Spinal cord (tissue), 10 donors: ENCODE results near the gene NFKBIB. TPM values are rescaled to one million over a fixed set of nuclear protein-coding genes. Genes with fewer than 3 reads are reported as not detected.
A peak's percentile ranks its signal among the peaks of the same experiment; 100 is the strongest.
"Not testable (repeated sequence)": the region's sequence is repeated elsewhere in the genome, so short reads cannot be mapped to it uniquely, and the experiment has no call there.

Experiments used
- DNase-seq, 6 donors: peaks; one replicate each; pipeline versions ENCODE4 v3.0.0 to v3.0.0-alpha.2; 2013 to 2015; ENCODE audit warnings: low spot score in 6 of 6, low read depth in 4 of 6
- H3K27ac ChIP-seq: one replicate; pipeline ENCODE4 v1.5.1; 2013; ENCODE audit warnings: low read depth, low read length, control low read depth
- H3K27me3 ChIP-seq: one replicate; pipeline ENCODE4 v1.6.1; 2013; ENCODE audit warnings: low read length; ENCODE audit not compliant: control insufficient read depth, insufficient read depth
- H3K36me3 ChIP-seq: one replicate; pipeline ENCODE4 v1.6.1; 2013; ENCODE audit warnings: low read length; ENCODE audit not compliant: control insufficient read depth, insufficient read depth
- H3K4me1 ChIP-seq: one replicate; pipeline ENCODE4 v1.6.1; 2013; ENCODE audit warnings: low read length; ENCODE audit not compliant: control insufficient read depth, insufficient read depth
- H3K4me3 ChIP-seq: one replicate; pipeline ENCODE4 v1.5.1; 2013; ENCODE audit warnings: low read depth, low read length, control low read depth
- H3K9me3 ChIP-seq: one replicate; pipeline ENCODE4 v1.6.1; 2013; ENCODE audit warnings: low read length; ENCODE audit not compliant: control insufficient read depth, insufficient read depth
- WGBS: methylation state at CpG from one replicate; pipeline ENCODE4 v1.1.5; 2013; ENCODE audit warnings: missing lambda C conversion rate; ENCODE audit not compliant: insufficient coverage; 5-methylcytosine and 5-hydroxymethylcytosine counted together
- polyA plus RNA-seq, 2 donors: library from polyadenylated mRNA; unstranded; fragments of 120-200 nt; gene quantifications; one replicate each; pipeline ENCODE4 v1.2.1, GENCODE V29; 2013; ENCODE audit not compliant: insufficient read length in 2 of 2
- total RNA-seq, 2 donors: library from RNA; depleted of rRNA in 1 of 2; stranded (reverse); fragments of 120-200 nt in 1 of 2; fragments of >200 nt in 1 of 2; gene quantifications; one replicate each; pipeline versions ENCODE4 v1.2.3 to v1.2.4, GENCODE V29; 2013 to 2014
- donor health status: healthy.

The NFKBIB gene
- total and polyA plus RNA-seq, 4 donors: 5.6 to 14.8 (median 12.7) TPM

DNA sequence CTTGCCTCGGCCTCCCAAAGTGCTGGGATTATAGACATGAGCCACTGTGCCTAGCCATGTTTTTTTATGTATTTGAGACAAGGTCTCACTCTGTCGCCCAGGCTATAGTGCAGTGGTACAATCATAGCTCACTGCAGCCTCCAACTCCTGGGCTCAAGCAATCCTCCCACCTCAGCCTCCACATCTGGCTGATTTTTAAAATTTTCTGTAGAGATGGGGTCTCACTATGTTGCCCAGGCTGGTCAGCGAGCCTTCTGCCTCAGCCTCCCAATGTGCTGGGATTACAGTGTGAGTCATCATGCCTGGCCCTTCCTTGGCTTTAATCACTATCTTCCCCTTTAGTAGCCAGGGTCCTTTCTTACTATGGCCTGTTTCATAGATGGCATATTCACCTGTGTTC, 15.1 kb upstream of the NFKBIB start:
- not testable (repeated sequence) for H3K9me3 ChIP-seq, DNase-seq, H3K27ac ChIP-seq, H3K4me3 ChIP-seq, H3K27me3 ChIP-seq
- Histone ChIP-seq H3K4me1 (peaks cover 13% of the 10 kb centered on the region), H3K36me3 (peaks cover 74% of the 10 kb centered on the region)
- no CpG with 5 or more reads among the region's 3 CpGs for WGBS

DNA sequence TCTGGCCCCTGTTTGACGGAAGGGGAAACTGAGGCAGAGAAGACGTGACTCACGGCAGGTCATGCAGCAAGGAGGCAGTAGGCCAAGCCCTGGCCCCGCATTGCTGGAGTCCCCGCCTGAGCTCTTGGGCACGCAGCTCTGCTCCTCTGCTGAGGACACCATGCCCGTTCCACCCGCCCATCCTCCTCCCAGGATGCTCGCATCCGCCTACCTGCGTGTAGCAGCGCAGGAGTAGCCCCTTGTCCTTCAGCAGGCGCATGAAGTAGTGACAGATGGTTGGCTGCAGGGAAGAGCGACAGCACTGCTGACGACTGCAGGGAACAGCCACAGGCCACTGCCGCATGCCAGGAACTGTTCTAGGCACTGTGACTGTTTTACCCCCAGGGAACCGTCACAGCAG, 10.9 kb upstream of the NFKBIB start:
- Histone ChIP-seq H3K4me3 (no peak overlapping the region), H3K9me3 (no peaks in the 10 kb centered on the region), H3K27me3 (no peaks in the 10 kb centered on the region), H3K36me3 (peaks cover 75% of the 10 kb centered on the region), H3K4me1 (peaks cover 8% of the 10 kb centered on the region), H3K27ac (no peak overlapping the region)
- WGBS: 94% methylated on average over 17 of the region's 17 CpGs
- no peak for DNase-seq

DNA sequence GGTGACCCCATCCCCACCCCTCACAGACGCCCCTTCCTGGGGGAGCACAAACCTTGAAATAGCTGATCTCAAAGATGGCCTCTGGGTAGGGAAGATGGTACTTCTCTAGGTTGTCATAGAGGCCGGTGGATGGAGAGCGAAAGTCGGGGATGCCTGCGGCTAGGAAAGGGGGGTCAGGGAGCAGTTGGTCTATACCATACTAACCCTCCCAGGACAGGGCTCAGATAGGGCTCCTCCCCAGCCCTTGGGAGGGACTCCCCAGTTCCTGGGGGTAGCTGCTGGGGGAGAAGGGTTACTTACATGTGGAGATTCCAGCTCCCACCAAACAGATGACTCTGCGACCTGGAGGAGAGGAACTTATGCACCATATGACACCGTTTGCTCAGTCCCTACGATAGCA, 10.0 kb upstream of the NFKBIB start:
- Histone ChIP-seq H3K27ac (no peak overlapping the region), H3K36me3 (peaks cover 82% of the 10 kb centered on the region), H3K9me3 (no peaks in the 10 kb centered on the region), H3K4me3 (no peak overlapping the region), H3K27me3 (no peaks in the 10 kb centered on the region), H3K4me1 (peaks cover 17% of the 10 kb centered on the region)
- no peak for DNase-seq
- WGBS: 78% methylated on average over 3 of the region's 8 CpGs

DNA sequence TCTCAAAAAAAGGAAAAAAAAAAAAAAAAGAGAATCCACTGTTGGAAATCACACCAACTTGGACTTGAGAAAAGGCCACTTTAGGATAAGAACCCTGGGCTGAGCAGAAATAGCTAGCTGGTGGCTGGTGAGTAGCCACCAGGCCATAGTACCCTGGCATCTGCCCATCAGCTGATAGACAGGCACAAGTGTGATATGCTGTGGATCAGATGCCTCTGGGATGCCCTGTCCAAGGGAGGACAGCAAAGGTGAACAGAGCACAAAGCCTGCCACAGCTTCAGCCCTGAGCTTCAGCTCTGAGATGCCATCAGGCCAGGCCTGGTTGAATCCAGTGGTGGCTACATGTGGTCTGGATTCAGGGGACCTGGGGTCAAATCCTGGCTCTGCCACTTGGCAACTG, 9.1 kb upstream of the NFKBIB start:
- no peaks in the 10 kb centered on the region for H3K27me3 ChIP-seq
- H3K4me3 ChIP-seq: no peak overlapping the region
- peaks cover 84% of the 10 kb centered on the region for H3K36me3 ChIP-seq
- no peak for DNase-seq
- H3K4me1 ChIP-seq: peaks cover 25% of the 10 kb centered on the region
- H3K27ac ChIP-seq: no peak overlapping the region
- H3K9me3 ChIP-seq: no peaks in the 10 kb centered on the region

DNA sequence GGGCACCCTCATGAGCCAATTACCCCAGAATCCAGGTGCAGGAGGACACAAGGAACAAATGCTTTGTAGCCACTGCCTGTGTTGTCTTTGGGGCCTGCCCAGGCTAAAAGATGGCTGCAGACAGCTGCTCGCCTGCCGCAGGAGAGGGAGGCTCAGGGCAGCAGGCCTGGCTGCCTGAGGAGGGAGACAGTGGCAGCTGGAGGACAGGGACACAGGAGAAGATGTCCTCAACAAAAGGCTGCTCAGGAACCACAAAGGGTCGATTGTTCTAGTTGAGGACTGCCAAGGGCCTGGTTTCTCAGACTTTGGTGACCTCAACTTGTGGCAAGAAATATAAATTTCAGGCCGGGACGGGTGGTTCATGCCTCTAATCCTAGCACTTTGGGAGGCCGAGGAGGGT, 8.0 kb upstream of the NFKBIB start:
- WGBS: 63% methylated on average over 6 of the region's 6 CpGs
- Histone ChIP-seq H3K4me1 (peaks cover 31% of the 10 kb centered on the region), H3K9me3 (no peaks in the 10 kb centered on the region), H3K4me3 (no peak overlapping the region), H3K36me3 (peaks cover 83% of the 10 kb centered on the region), H3K27ac (no peak overlapping the region), H3K27me3 (no peaks in the 10 kb centered on the region)
- peak in 1 of 6 donors; percentile 47 for DNase-seq

DNA sequence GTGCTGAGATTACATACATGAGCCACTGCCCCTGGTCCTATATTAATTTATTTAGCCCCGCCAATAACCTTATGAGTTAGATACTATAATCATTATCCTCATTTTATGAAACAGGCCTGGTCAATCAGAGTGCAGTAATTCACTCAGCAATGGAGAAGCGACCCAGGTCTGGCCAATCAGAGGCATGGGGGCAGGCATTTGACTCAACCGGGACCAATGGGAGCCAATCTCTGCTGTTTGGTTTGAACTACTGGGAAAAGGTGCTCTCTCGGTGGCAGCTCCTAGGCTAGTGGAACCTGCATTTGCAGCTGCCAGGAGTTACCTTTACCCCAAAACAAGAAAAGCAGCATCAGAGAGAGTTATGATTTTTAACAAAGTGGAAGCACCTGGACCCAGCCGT, 6.9 kb upstream of the NFKBIB start:
- no peak overlapping the region for H3K4me3 ChIP-seq
- no peak overlapping the region for H3K27ac ChIP-seq
- DNase-seq: no peak
- H3K9me3 ChIP-seq: no peaks in the 10 kb centered on the region
- H3K4me1 ChIP-seq: peaks cover 42% of the 10 kb centered on the region
- H3K36me3 ChIP-seq: peaks cover 74% of the 10 kb centered on the region
- WGBS: 65% methylated on average over 2 of the region's 5 CpGs
- no peaks in the 10 kb centered on the region for H3K27me3 ChIP-seq

DNA sequence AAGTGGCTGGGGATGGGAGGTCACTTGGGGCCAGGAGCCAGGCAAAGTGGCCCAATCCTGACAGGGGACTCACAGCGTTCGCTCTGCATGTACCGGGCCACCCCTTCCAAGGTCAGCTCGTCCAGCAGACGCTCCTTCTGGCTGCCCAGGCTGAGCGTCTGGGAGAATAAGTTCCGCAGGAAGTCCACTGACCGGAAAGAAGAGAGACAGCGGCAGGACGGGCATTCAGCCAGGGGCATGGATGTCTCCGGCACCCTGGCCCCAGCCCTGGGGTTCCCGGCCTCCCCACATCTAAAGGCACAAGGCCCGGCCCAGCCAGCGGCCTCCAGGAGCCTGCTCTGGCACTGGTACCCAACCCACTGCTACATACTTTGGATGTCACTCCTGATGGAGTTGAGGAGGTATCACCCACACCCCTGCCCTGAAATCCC, 6.4 kb upstream of the NFKBIB start:
- no peak overlapping the region for H3K4me3 ChIP-seq
- H3K36me3 ChIP-seq: peaks cover 68% of the 10 kb centered on the region
- H3K4me1 ChIP-seq: peaks cover 47% of the 10 kb centered on the region
- H3K9me3 ChIP-seq: no peaks in the 10 kb centered on the region
- no peak for DNase-seq
- WGBS: 90% methylated on average over 14 of the region's 14 CpGs
- H3K27me3 ChIP-seq: no peaks in the 10 kb centered on the region
- no peak overlapping the region for H3K27ac ChIP-seq

DNA sequence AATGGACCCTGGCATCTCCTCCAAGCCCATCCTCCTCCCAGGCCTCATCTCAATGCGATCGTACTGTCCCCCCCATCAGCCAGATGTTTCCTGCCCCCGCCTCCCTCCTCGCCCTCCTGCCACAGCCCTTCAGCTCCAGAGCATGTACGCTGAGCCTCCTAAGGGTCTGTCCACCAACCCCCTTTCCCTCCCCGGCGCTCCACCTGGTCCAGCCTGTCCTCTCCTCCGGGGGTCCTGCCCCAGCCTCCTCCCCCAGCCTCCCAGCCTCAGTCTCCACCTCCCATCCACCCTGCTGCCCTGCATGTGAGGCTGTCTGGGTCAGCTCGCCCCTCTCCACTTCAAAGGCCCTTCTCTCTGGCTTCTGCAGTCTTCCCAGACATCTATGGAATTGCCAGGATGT, 4.8 kb upstream of the NFKBIB start:
- peaks cover 54% of the 10 kb centered on the region for H3K4me1 ChIP-seq
- 50% methylated on average over 9 of the region's 9 CpGs for WGBS
- no peaks in the 10 kb centered on the region for H3K9me3 ChIP-seq
- peak overlapping the region; percentile 16 for H3K4me3 ChIP-seq
- H3K27ac ChIP-seq: peak overlapping the region; percentile 40
- peaks cover 53% of the 10 kb centered on the region for H3K36me3 ChIP-seq
- DNase-seq: no peak
- no peaks in the 10 kb centered on the region for H3K27me3 ChIP-seq

DNA sequence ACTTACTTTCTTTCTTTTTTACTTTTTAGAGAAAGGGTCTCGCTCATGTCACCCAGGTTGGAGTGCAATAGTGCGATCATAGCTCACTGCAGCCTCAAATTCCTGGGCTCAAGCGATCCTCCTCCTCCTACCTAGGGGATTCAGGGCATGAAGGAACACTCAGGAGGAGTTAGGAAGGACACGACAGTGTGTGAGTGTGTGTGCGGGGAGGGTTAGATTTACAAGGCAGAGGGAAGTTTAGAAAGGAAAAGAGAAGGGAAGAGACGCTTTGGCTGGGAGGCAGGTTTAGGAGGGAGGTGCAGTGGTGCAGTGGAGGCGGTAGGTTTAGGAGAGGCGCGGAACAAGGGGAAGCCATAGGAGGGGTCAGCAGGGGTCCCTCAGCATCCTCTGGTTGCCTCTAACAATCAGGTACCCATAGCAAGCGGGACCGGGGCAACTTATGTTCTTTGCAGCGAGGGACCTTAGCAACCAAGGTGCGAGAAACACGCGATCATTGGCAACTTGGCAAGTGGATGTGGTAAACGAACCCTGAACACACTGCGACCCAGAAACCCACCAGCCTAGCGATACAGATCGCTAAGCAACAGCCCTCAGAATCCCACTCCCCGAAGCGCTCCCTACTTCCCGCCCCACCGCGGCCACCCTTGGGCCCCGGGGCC, 852 bp upstream of the NFKBIB start:
- Histone ChIP-seq H3K9me3 (no peaks in the 10 kb centered on the region), H3K36me3 (peaks cover 20% of the 10 kb centered on the region), H3K27me3 (no peaks in the 10 kb centered on the region), H3K4me1 (peaks cover 46% of the 10 kb centered on the region), H3K4me3 (peak overlapping the region; percentile 91), H3K27ac (peak overlapping the region; percentile 86)
- WGBS: 5% methylated on average over 22 of the region's 25 CpGs
- peak in 1 of 6 donors; percentile 7 for DNase-seq

DNA sequence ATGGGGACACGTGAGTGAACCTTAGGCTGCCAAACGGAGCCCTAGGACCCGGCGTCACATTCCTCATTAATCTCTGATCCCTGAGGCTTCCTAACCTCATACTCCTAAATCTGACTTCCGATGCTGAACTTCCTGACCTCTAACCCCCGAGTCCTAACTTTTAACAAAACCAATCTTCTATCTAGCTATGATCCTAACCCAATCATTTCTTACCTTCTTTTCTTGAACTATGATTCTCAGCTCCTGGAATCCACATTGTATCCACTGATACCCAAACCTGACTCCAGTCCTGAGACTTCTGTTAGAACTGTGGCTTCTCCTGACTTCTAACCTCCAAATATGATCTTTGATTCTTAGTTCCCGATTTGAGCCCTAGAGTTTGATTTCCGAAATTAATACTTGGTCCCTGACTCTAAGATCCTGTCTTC, 447 bp downstream of the NFKBIB start:
- peaks cover 11% of the 10 kb centered on the region for H3K36me3 ChIP-seq
- peak overlapping the region; percentile 93 for H3K27ac ChIP-seq
- no peak for DNase-seq
- 0% methylated on average over 6 of the region's 8 CpGs for WGBS
- H3K4me3 ChIP-seq: peak overlapping the region; percentile 91
- no peaks in the 10 kb centered on the region for H3K27me3 ChIP-seq
- H3K4me1 ChIP-seq: peaks cover 33% of the 10 kb centered on the region
- H3K9me3 ChIP-seq: no peaks in the 10 kb centered on the region
